ENCODE measurements around the gene IPO4. TPM values are rescaled to one million over a fixed set of nuclear protein-coding genes. Genes with fewer than 3 reads are reported as not detected.
A peak's percentile ranks its signal among the peaks of the same experiment; 100 is the strongest.

Gene IPO4
- total and polyA plus RNA-seq, 2 of the 8 experiments (the other 6 are each of a cell fraction or from before 2014, with no cell fraction given) = 55.5 to 108 TPM

GRCh38 chr14:24195186-24196070, 6.8 kb upstream of the IPO4 start, which contains the start of gene TM9SF1 (continued):
- TF ChIP-seq E2F6 (IDR thresholded peaks at IDR 0.05) (peak; percentile 100), RAD21 (IDR thresholded peaks at IDR 0.05 in 1 of 2, conservative IDR thresholded peaks at IDR 0.05 in 1 of 2; ENCODE audit: low read depth in 2 of 2, low read length in 2 of 2) (no peak), POLR2AphosphoS5 (IDR thresholded peaks at IDR 0.05; ENCODE audit: low read depth, low read length) (peak; percentile 75), KDM5A (IDR thresholded peaks at IDR 0.05; ENCODE audit: low read length) (0 out of 2 replicates have a peak, but pooled peaks have one; percentile 9), JUND (IDR thresholded peaks at IDR 0.05; ENCODE audit: low read length) (no peak), RFX5 (IDR thresholded peaks at IDR 0.05; ENCODE audit: borderline replicate concordance, low read depth, low read length) (no peak), SIN3A (conservative IDR thresholded peaks at IDR 0.05 in 1 of 2, IDR thresholded peaks at IDR 0.05 in 1 of 2; ENCODE audit: low read depth in 1 of 2, low read length in 2 of 2) (peak; percentile 56 to 62; a peak in 2 of 4 replicates), CBX8 (IDR thresholded peaks at IDR 0.05; ENCODE audit: borderline replicate concordance, low read depth, low read length) (no peak), USF2 (IDR thresholded peaks at IDR 0.05; ENCODE audit: low read length) (0 out of 2 replicates have a peak, but pooled peaks have one; percentile 21)

Data from H1 (cell line).